HK-2 (cell line): Measurements from ENCODE around the gene STRA6.

Experiments used
- DNase-seq: peaks from one replicate; pipeline ENCODE4 v3.0.0-alpha.2; 2018; ENCODE audit not compliant: unreplicated experiment

The STRA6 gene

GRCh38 chr15:74207652-74208440, 5.3 kb upstream of the STRA6 start:
- DNase-seq: no peak

GRCh38 chr15:74206801-74207281, 4.3 kb upstream of the STRA6 start:
- DNase-seq: peak; percentile 46

GRCh38 chr15:74205582-74205947, 3.0 kb upstream of the STRA6 start:
- no peak for DNase-seq

- DNase-seq: no peak
These were observed 1.4 kb upstream of the STRA6 start for GRCh38 chr15:74203914-74204431.

- DNase-seq: no peak
These were observed 722 bp downstream of the STRA6 start for GRCh38 chr15:74201710-74202420.

GRCh38 chr15:74200871-74201419, 1.6 kb downstream of the STRA6 start:
- no peak for DNase-seq

- DNase-seq: no peak
These were observed 2.2 kb downstream of the STRA6 start for GRCh38 chr15:74200412-74200815.

GRCh38 chr15:74199297-74199652, 3.3 kb downstream of the STRA6 start:
- DNase-seq: no peak

- no peak for DNase-seq
These were observed 5.2 kb downstream of the STRA6 start for GRCh38 chr15:74197176-74197965.

GRCh38 chr15:74196175-74196574, 6.4 kb downstream of the STRA6 start:
- peak; percentile 80 for DNase-seq

GRCh38 chr15:74194572-74195559, 7.7 kb downstream of the STRA6 start:
- no peak for DNase-seq

- DNase-seq: no peak
These were observed 8.7 kb downstream of the STRA6 start for GRCh38 chr15:74193905-74194304.

GRCh38 chr15:74193299-74193718, 9.3 kb downstream of the STRA6 start:
- peak; percentile 70 for DNase-seq

- no peak for DNase-seq
These were observed 9.8 kb downstream of the STRA6 start for GRCh38 chr15:74192751-74193150.

- no peak for DNase-seq
These were observed 10.8 kb downstream of the STRA6 start for GRCh38 chr15:74191798-74192197.

- no peak for DNase-seq
These were observed 14.4 kb downstream of the STRA6 start for GRCh38 chr15:74188216-74188615.

- DNase-seq: no peak
These were observed 16.8 kb downstream of the STRA6 start for GRCh38 chr15:74185710-74186348.

- DNase-seq: no peak
These were observed 17.9 kb downstream of the STRA6 start for GRCh38 chr15:74184582-74185091.

GRCh38 chr15:74182131-74182530, 20.5 kb downstream of the STRA6 start:
- no peak for DNase-seq
